Measurements from ENCODE around the gene STK32B. TPM values are rescaled to one million over a fixed set of nuclear protein-coding genes. Genes with fewer than 3 reads are reported as not detected.

The STK32B gene
- polyA plus RNA-seq, 1 of the 3 experiments (the other 2 are of a cell fraction) = 0.20 TPM

- Histone ChIP-seq H3K9me3 (no peaks in the 10 kb centered on the region), H3K9me2 (no peaks in the 10 kb centered on the region), H3F3A (replicated peaks; ENCODE audit: insufficient read depth) (no peaks in the 10 kb centered on the region), H4K20me1 (ENCODE audit: insufficient read depth) (no peaks in the 10 kb centered on the region), H3K79me2 (ENCODE audit: insufficient read depth) (no peaks in the 10 kb centered on the region), H3K36me3 (replicated peaks in 1 of 2; ENCODE audit: control insufficient read depth in 1 of 2, insufficient read depth in 2 of 2, low read length in 1 of 2) (no peaks in the 10 kb centered on the region), H2AFZ (ENCODE audit: low read depth) (no peak overlapping the region), H3K27ac (ENCODE audit: low read depth in 2 of 2, low read length in 1 of 2) (no peak overlapping the region), H3K9ac (no peak overlapping the region), H3K4me3 (ENCODE audit: low read depth in 2 of 2, low read length in 1 of 2) (no peak overlapping the region), H3K27me3 (ENCODE audit: insufficient read depth) (peaks cover 17% of the 10 kb centered on the region; the same call in 1 of the 2 replicates), H3K4me2 (no peak overlapping the region), H3K4me1 (ENCODE audit: control insufficient read depth in 1 of 2, insufficient read depth in 2 of 2, low read depth in 1 of 2, low read length in 1 of 2) (no peaks in the 10 kb centered on the region)
- POLR2A ChIA-PET = no interaction called here
- DNase-seq = no peak
- CTCF ChIA-PET = interaction anchor here (0.6 to 2.8 kb wide), 3 partner anchors 15 to 694 kb away, joined by 3 to 8 read pairs (median 6); no protein-coding TSS in a partner anchor
- 46% methylated on average over 2 of the region's 2 CpGs for WGBS (ENCODE audit: low lambda C conversion rate)
- TF ChIP-seq MAX (IDR thresholded peaks at IDR 0.05; ENCODE audit: low read depth) = no peak
- no peak for TF ChIP-seq TAF1 (IDR thresholded peaks at IDR 0.05; ENCODE audit: borderline replicate concordance, low read depth, low read length)
- TF ChIP-seq EP300 (IDR thresholded peaks at IDR 0.05; ENCODE audit: borderline replicate concordance in 1 of 2, low read depth in 1 of 2, low read length in 1 of 2) = no peak
- TF ChIP-seq MXI1 (IDR thresholded peaks at IDR 0.05; ENCODE audit: low read depth, low read length) = no peak
- TF ChIP-seq TCF12 (IDR thresholded peaks at IDR 0.05) = no peak
- TF ChIP-seq GABPA (IDR thresholded peaks at IDR 0.05; ENCODE audit: low read depth) = no peak
- no peak for TF ChIP-seq POLR2AphosphoS5 (IDR thresholded peaks at IDR 0.05; ENCODE audit: low read depth, low read length)
- no peak for TF ChIP-seq FOXJ3 (CRISPR knock-in tag; IDR thresholded peaks at IDR 0.05)
- no peak for TF ChIP-seq USF1 (IDR thresholded peaks at IDR 0.05; ENCODE audit: borderline replicate concordance, low read depth)
- TF ChIP-seq IRF3 (IDR thresholded peaks at IDR 0.05; ENCODE audit: low read depth, low read length) = no peak
- no peak for TF ChIP-seq REST (IDR thresholded peaks at IDR 0.05; ENCODE audit: low read depth, low read length)
- no peak for TF ChIP-seq NRF1 (IDR thresholded peaks at IDR 0.05; ENCODE audit: low read depth, low read length)
- TF ChIP-seq, protein P1, sequence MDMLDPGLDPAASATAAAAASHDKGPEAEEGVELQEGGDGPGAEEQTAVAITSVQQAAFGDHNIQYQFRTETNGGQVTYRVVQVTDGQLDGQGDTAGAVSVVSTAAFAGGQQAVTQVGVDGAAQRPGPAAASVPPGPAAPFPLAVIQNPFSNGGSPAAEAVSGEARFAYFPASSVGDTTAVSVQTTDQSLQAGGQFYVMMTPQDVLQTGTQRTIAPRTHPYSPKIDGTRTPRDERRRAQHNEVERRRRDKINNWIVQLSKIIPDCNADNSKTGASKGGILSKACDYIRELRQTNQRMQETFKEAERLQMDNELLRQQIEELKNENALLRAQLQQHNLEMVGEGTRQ (IDR thresholded peaks at IDR 0.05; ENCODE audit: borderline replicate concordance, low read depth, low read length) = no peak
- no peak for TF ChIP-seq JUND (IDR thresholded peaks at IDR 0.05)
- TF ChIP-seq RAD21 (IDR thresholded peaks at IDR 0.05; ENCODE audit: low read length) = no peak
- no peak for TF ChIP-seq YY1 (IDR thresholded peaks at IDR 0.05; ENCODE audit: low read depth)
- no peak for TF ChIP-seq NFIC (IDR thresholded peaks at IDR 0.05; ENCODE audit: borderline replicate concordance)
- TF ChIP-seq FOSL2 (IDR thresholded peaks at IDR 0.05; ENCODE audit: borderline replicate concordance, low read depth) = no peak
Measured at GRCh38 chr4:5010984-5011383, 40.3 kb upstream of the STK32B start.

Data from SK-N-SH (cell line).